Measurements from ENCODE around the gene HOXA3.

HOXA3 gene

DNA sequence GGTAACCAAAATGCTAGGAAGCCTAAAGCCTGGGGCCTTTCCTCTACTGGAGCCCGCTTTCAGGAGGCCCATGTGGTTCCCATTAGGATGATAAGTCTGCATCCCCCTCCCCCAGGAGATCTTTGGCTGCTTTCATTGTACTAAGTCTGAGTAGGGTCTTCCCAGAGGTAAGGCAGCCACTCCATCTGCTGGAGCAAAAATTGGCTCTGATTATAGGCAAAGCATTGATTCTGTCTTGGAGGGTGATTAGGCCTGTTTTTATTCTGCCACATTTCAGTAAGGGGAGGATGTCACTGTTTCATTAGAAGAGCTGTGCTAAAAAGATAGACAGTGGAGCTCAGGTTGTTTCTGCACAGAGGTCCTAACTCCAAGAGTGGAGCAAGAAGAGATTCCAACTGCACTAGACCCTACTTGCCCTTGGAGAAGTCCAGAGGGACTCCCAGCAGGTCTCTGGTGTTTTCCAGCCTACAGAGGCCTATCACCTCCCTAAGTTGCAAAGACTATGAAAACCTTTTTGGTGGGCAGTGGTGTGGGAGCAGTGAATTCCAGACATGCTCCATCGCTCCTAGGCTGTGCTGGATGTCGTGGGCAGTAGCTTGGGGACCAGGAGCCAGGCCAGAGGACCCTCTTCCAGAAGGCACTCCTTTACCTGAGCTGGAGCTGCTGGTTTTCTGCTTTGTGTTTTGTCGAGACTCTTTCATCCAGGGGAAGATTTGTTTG is 42.8 kb downstream of the HOXA3 start:
- no peak for DNase-seq
- intact Hi-C loops (cut with DNase I) = no loop called here

DNA sequence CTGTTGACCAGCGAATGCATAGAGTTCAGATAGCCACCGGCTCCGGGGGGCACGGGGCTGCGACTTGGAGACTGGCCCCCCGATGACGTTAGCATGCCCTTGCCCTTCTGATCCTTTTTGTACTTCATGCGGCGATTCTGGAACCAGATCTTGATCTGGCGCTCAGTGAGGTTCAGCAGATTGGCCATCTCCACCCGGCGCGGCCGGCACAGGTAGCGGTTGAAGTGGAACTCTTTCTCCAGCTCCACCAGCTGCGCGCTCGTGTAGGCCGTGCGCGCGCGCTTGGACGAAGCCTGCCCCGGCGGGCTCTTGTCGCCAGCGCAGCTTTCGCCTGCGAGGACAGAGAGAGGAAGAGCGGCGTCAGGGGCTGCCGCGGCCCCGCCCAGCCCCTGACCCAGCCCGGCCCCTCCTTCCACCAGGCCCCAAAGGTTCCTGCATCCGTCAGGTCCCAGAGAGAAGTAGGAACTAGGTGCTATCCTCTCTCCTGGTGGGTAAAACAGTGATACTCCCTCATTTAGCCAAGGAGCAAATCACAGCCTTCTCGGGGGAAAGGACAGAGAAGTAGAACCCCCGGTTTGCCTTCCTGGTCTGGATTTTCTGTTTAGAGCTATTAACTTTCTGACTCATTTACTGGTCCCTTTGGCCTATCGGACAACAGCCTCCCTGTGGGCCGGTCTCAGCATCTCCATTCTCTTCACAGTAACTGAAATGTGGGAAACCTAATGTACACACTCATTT is 43.8 kb downstream of the HOXA3 start:
- intact Hi-C loops (cut with DNase I) = no loop called here
- DNase-seq = no peak

DNA sequence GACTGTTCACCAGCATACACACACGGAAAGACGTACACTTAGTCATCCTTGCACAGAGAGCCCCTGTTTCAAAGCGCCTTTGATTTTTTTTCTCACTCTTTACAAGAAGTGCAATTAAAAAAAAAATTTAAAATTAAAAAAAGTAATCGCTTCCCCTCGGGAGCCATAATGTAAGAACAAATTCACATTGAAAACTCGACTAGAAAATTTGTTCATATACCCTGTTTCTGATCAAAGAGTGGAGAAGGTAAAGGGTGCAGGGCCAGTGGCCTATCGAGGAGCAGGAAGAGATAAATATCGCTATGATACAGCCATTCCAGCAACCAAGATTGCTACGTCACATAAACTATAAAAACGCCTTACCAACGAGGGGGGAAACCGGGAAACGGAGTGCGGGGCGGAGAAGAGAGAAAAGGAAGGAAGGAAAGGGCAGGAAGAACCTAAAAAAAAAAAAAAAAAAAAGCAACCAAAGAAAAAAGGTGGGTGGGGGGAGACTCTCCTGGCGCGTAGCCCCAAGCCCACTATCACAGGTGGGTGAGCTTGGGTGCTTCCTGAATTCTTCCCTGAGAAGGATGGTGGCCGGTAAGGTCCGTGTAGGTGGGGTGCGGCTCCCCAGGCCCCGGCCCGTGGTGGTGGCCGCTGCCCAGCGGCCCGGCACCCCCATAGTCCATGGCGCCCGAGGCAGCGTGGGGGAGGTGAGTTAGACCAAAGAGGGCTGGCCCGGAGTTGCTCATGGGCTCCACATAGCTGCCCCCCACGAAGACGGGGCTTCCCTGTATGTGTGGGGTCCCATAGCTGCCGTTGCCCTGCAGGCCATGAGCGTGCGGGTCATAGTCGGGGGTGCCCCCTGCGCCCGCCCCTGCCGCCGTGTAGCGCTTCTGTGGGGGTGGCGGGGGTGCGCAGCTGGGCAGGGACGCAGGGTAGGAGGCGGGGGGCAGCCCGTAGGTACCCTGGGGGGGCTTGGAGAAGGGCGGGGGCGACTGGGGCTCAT is 44.7 kb downstream of the HOXA3 start:
- DNase-seq = no peak
- intact Hi-C loops (cut with DNase I) = no loop called here

DNA sequence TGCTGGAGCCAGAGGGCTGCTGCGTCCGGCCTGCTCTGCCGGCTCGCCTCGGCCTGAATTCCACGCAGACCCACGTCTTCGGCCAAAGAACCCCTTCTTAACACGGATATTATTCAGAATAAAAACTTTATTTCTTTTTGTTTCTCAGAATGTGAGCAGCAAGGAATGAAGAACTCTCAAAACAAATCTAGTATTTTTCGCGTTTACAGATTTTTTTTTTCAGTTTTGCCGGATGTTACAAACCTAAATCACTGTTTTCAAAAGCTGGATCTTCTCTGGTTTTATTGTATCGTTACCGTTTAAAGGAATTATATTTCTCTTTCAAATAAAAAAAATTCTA is 45.5 kb downstream of the HOXA3 start:
- intact Hi-C loops (cut with DNase I) = no loop called here
- no peak for DNase-seq

DNA sequence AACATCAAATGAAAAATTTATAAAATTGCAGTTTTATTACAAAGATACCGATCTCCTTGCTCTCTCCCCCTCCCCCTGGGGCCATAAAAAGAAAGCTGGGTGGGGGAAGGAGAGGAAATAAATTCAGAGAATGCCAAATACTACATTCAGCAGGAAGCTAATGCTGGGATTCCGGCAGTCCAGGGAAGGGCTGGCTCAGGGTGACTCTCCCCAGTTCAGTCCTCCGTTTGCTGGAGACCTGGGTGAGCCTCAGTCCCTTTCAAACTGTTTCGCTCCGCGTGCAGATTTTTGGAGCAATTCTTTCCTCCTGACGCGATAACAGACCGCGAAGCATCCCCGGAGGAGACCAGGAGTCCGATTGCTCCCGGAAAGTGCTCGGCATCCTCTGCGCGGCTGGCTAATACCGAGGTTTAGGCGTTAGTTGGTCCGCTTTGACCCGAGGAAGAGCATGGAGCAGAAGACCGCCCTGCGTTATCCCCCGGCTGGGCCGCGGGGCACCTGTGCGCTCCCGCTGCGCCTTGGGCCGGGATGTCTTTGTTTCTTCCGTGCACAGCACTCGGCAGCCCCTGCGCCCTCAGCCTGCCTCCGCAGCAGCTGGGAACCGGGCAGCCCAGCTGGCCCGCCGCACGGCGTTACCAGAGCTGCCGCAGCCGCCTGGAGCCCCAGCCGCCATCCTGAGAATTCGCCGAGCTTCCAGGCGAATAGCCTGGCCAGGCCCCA is 46.0 kb downstream of the HOXA3 start:
- DNase-seq = no peak
- intact Hi-C loops (cut with DNase I) = no loop called here

DNA sequence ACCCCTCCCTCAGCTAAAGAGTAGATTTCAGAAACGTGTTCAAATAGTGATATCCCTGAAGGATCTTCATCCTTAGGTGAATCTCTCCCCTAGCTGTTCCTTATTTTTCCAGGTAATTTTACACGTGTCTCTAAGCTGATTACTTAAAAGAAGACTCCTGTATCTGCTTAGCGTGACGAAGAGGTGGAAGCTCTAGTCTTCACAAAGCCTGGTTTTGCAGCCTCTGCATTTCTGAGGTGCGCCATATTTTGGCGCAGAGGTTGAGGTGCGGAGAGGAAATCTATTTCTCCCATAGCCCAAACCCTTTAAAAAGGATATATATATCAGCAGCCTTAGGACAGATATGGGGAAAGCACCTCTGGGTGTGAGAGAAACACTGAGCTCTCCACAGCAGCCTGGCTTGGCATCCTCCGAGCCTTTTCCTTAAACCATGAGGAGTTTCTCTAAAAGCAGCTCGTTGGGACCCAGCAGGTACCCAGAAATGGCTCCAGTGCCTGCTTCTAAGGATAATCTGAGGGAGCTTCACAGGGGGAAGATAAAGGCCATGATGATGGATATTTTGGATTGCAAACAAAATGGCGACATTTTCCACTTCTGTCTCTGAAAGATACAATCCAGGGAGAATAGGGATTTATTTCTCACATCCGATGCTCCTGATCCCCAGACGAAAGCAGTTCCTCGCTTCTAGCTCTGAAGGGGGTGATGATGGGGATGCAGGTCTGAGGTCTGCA is 46.9 kb downstream of the HOXA3 start:
- no peak for DNase-seq
- intact Hi-C loops (cut with DNase I) = no loop called here

DNA sequence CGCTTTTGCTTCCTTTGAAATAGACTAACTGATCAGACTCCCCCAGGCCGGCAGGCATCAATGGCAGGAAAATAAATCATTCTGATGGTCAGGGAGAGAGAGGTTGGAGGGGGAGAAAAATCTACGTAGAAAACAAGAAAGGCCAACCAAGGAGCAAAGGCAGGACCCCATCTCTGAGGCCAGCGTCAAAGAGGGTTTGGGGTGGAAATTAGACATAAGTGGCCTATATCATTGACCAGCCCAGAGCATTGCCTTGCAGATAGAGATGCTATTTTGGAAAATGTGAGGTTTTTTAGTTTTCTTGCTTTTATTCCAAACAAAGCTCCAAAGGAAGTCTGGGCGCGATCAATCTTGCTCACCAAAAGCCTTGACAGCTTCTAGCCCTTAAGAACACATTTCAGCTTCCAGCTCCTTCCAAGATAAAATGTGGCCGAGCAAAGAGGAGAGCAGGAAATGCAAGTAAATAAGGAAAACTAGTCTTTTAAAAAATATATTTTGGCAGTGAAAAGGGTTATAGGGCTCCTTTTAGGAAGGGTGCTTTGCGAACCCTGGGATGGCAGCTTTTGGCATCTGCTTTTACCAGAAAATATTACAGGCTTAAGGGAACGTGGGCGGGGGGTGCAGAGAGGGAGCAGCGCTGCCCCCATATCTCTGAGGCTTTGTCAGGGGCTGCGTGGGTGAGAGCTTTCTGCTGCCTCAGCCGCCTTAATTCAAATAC is 47.9 kb downstream of the HOXA3 start:
- DNase-seq = no peak
- intact Hi-C loops (cut with DNase I) = no loop called here

DNA sequence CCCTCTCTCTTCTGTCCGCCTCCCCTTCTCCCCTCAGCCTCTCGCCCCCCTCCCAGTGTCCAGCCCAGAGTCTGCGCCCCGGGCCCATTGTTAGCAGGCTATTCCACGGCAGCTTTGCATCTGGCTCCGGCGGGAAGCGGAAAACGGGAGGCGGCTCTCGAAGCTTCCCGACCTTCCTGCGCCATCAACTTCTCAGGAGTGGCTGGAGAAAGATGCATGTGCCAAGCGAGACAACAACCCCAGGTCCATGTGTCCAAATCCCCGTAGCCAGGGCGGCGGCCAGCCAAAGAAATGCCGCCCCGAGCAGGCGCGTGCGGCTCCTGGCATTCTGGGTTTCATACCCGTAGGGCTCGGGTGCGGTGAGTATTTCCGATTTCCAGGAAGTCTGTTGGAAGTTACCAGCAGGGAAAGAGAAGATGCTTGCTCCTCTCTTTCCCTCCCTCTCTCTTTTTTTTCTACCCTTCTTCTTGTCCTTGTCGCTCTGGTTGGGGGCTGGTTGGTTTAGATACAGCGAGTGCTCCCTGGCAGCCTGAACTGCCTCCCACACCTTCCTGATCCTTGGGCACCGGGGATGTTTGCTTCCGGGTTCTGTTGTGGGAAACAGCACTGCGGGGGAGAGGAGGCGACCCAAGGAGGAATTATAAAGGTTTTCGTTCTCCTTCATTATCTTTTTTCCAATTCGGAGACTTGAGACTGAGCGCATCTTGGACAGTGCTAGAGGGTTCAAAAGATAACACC is 48.7 kb downstream of the HOXA3 start:
- DNase-seq = no peak

DNA sequence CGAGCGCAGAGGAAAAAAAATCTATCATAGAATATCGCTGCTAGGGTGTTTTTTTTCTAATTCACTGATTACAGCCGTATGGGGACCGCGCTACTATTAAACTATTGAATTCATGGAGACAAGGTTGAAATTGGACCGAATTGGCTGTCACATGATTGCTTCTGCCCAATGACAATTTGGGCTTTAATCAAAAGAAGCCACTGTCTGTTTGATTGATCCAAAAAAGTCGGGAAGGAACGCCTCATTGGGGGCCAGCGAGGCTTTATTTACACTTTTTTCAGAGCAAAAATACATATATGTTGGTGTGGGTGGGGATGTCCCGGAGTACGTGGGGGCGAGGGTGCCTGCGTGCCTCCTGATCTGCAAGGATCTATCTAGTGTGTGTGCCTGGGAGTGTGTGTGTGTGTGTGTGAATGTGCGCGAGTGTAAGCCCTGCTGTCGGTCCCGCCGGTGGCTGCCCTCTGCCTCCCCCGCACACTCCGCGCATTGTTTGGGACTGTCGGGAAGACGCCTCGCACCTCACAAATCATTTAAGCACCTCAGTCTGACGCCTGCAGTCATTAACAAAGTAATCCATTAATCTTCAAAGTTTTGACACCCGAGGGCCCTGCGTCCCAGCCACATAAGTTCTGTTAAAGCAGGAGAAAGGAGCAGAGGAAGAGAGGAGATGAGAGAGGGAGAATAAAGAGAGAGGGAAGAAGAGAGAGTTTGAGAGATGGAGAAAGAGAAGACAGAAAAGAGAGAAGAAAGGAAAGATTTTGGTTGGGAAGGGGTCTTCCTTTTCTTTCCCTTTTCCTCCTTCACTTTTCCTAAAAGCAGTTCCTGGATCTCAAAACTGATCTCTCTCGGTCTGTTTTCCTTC is 49.6 kb downstream of the HOXA3 start, which contains the start of gene HOXA2:
TSS of gene HOXA2 (minus strand) at position 103 of the 862 bp plus-strand sequence. CDS start 183 bp downstream, outside the sequence.
- no peak for DNase-seq
- intact Hi-C loops (cut with DNase I) = no loop called here

More for the DNA sequence above, 48.7 kb downstream of the HOXA3 start:
- intact Hi-C loops (cut with DNase I) = no loop called here

DNA sequence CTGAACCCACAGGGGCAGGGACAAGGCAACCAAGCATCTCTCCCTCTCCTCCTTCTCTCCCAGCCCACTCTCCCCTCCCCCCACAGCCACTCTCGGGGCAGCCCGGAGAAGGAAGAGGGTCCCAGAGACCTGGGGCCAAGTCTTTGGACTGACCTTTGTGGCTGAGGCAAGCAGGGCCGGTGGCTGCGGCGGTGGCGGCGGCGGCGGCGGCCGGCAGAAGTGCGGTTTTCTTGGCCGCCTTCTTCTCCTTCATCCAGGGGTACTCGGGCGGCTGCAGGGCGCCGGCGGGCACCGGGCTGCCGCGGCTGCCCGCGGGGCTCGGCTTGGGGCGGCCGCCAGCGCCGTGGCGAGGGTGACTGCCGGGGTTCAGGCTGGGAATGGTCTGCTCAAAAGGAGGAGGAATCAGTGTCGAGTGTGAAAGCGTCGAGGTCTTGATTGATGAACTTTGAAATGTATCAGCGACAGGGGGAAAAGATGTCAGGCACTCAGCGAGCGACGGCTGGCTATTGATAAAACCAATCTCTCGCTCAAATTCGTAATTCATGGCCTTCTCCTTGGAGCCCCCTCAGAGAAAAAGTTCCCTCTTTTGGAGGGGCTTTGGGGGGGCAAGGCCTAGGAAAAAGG is 50.3 kb downstream of the HOXA3 start:
- no peak for DNase-seq
- intact Hi-C loops (cut with DNase I) = no loop called here

DNA sequence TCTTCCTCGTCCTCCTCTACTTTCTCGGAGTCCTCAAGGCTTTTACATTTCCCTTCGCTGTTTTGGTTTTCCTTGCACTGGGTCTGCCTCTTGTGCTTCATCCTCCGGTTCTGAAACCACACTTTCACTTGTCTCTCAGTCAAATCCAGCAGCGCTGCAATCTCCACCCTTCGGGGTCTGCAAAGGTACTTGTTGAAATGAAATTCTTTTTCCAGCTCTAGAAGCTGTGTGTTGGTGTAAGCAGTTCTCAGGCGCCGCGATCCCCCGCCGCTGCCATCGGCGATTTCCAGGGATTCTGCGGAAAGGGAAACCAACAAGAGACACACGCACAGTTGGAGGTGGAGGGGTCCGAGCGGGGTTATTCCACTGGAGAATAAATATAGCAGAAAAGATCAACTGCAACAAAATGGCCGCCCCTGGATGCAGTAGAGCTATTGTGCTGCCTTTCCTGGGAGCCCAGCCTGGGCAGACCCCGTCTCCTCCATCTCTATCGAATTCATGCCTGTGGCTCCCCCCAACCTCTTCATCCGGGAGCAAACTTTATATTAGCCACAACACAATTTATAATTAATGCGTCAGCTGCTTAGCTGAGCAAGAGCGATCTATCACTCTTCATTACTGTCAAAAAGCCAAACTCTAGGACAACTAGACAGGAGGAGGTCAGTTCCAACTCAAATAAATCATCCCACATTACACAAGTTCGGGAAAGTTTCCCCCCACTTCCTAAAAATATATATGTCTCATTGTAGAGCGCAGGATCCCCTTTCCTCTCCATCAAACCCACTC is 51.0 kb downstream of the HOXA3 start:
- intact Hi-C loops (cut with DNase I) = no loop called here
- DNase-seq = no peak

DNA sequence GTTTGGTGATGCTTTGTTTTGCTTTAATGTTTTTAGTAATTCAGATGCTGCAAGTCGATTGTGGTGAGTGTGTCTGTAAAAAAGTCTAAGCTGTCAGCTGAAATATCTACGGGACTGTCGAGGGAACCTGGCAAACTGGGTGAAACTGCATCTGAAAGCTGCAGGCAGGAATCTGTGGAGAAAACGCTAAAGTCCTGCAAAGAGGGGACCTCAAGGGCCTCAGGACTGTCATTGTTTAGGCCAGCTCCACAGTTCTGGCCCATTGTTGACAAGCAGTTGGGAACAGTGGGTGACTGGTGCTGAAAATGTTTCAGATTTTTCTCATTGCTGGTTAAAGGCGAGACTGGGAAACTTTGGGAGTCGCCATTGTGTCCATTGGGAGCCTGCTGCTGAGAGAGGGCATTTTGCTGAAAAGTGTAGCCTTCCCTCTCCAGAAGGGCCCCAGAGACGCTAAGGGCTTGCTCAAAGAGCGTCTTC is 51.7 kb downstream of the HOXA3 start:
- intact Hi-C loops (cut with DNase I) = no loop called here
- no peak for DNase-seq

DNA sequence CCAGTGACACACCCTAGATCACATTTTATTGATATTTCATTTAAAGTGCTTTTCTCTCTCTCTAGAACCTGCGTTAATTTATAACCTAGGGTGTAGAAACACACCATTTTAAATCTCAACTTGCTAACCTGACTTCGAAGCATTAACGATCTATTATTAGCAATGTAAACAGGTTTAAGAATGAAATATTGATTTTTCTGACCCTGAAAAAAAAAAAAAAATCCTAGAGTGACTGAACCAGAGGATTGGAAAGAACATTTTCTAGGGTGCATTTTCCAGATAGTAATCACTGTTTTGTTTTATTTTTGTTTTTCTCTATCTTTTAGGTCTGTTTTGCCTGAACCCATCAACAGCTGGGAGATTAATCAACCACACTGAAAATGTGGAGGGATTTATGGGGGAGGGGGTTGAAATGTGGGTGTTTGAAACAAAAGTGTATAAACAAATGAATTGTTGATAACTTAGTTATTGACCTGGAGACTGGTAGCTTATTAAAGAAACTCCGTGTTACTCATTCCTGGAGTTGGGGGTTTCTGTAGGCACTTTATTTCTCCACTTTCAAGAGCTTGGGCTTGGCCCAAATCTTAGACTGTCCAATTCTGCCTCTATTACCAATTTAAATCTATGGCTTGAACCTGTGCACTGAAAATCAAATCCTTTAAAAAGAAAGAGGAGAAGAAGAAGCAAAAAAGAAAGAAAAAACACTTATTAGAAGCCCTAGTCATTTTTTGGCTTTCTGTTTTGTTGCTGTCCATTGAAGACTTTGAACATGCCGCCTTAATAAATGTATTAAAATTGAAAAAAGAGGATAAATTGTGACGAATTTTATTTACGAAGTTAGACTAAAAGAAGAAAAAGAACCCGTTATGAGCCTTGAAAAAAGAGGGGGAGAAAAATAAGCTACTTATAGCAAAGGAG is 52.7 kb downstream of the HOXA3 start:
- intact Hi-C loops (cut with DNase I) = no loop called here
- DNase-seq = no peak

DNA sequence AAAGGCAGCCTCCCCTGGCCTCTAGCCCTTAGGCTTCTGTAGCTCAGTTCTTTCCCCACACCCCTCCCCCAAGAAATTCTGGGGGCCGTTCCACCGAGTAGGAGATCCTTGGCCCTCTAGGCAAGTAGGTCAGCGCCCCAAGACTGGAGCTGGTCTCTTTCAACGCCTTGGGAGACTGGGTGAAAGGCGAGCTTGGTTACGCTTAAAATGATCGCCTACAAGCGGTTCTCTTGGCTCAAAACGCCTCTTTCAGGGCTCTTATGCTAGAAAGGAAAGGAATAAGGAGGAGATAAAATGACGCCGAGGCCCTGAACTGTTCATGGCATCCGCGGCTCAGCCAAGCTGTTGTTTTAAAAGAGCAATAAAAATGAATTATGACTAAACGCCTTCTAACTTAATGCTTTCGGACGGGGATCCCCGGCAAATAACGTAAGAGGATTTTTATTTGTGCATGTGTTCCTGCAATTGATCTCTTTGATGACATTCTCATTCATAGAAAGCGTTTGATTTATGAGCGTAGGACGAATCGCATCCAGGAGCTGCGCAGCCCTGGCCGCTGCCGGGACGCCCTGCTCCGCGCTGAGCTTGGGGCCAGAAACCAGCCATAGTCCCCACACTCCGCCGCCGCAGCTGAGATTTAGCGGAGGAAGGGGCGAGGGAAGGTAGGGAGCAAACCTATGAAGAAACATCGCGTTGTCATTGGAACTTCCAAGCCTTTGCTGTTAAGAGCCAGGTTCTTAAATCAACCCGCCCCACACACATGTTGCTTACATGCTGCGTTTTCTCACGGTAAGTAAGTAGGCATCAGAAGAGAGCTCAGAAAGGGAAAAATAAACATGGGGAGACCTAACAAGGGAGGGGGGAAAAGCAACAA is 53.6 kb downstream of the HOXA3 start:
- no peak for DNase-seq
- intact Hi-C loops (cut with DNase I) = no loop called here
